SK-N-MC (cell line): ENCODE measurements around the gene ADGRA1.

ENCODE experiments used
- EZH2 ChIP-seq: fragments of 200-600 bp; sonication (generic); IDR thresholded peaks from one replicate; pipeline ENCODE4 v1.6.1; 2017; ENCODE audit warnings: antibody characterized with exemption
- POLR2AphosphoS5 ChIP-seq: IDR thresholded peaks from 2 replicates; pipeline ENCODE4 v1.6.1; 2012; ENCODE audit warnings: mild to moderate bottlenecking, low read depth, low read length, borderline replicate concordance

DNA sequence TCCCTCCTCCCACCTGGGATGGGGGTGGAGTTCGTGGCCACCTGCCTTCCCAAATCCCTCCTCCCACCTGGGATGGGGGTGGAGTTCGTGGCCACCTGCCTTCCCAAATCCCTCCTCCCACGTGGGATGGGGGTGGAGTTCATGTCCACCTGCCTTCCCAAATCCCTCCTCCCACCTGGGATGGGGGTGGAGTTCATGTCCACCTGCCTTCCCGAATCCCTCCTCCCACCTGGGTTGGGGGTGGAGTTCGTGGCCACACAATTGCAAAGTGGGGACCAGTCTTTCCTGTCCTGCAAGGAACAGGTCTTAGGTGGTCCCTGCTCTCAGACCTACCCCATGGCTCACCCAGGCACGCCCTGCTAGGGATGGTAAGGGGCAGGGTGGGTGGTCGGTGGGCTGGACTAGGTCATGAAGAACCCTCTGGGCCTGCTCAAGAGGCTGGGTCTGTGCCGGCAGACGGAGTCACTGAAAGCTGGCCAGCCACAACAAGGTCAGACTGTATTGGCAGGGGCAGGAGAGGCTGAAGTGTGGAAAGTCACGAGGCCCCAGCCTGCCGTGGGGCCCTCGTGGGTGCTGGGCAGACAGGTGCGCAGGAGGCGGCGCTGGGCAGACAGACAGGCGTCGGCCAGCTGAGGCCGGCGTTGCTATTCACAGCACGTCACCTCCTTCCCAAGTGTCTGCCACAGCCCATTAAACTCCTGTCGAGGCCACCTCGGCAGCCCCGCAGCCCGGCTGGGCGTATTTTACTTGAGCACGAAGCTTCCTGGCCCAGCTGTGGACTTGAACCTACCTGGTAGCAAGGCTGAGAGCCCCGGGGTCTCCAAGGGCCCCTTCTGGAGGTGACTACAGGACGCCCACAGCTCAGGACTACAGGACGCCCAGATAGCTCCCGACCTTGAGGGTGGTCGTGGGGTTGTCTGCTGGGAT is 76.4 kb downstream of the ADGRA1 start:
- TF ChIP-seq EZH2 (no peak), POLR2AphosphoS5 (no peak)
